GM23248 (cell line): Measurements from ENCODE around the gene XAF1. TPM values are rescaled to one million over a fixed set of nuclear protein-coding genes. Genes with fewer than 3 reads are reported as not detected.

ENCODE experiments used
- DNase-seq: peaks from one replicate; pipeline ENCODE4 v3.0.0-alpha.2; 2015
- H2AFZ ChIP-seq: fragments of 200-600 bp; sonication (generic); 2 replicates; pipeline ENCODE4 v1.6.1; 2016; ENCODE audit warnings: antibody characterized with exemption
- H3F3A ChIP-seq: fragments of 200-600 bp; sonication (generic); 2 replicates; pipeline ENCODE4 v1.6.1; 2016; ENCODE audit warnings: mild to moderate bottlenecking, antibody characterized with exemption, mixed run types; ENCODE audit not compliant: insufficient read depth
- H3K27ac ChIP-seq: fragments of 200-600 bp; sonication (generic); 2 replicates; pipeline ENCODE4 v1.5.1; 2016; ENCODE audit warnings: mild to moderate bottlenecking
- H3K27me3 ChIP-seq: fragments of 200-600 bp; sonication (generic); replicated peaks from 2 replicates; pipeline ENCODE4 v1.6.1; 2016; ENCODE audit warnings: mild to moderate bottlenecking; ENCODE audit not compliant: insufficient read depth
- H3K36me3 ChIP-seq: fragments of 200-600 bp; sonication (generic); 2 replicates; pipeline ENCODE4 v1.6.1; 2016; ENCODE audit warnings: low read depth, mild to moderate bottlenecking
- H3K4me1 ChIP-seq: fragments of 200-600 bp; sonication (generic); 2 replicates; pipeline ENCODE4 v1.6.1; 2016; ENCODE audit warnings: mild to moderate bottlenecking; ENCODE audit not compliant: insufficient read depth
- H3K4me2 ChIP-seq: fragments of 200-600 bp; sonication (generic); one replicate; pipeline ENCODE4 v1.6.1; 2016; ENCODE audit warnings: mild to moderate bottlenecking; ENCODE audit not compliant: unreplicated experiment
- H3K4me3 ChIP-seq: fragments of 200-600 bp; sonication (generic); 2 replicates; pipeline ENCODE4 v1.5.1; 2016; ENCODE audit warnings: mild to moderate bottlenecking
- H3K79me2 ChIP-seq: fragments of 200-600 bp; sonication (generic); 2 replicates; pipeline ENCODE4 v1.6.1; 2016; ENCODE audit warnings: mild to moderate bottlenecking; ENCODE audit not compliant: insufficient read depth
- H3K9ac ChIP-seq: fragments of 200-600 bp; sonication (generic); 2 replicates; pipeline ENCODE4 v1.6.1; 2016; ENCODE audit warnings: mild to moderate bottlenecking
- H3K9me2 ChIP-seq: fragments of 200-600 bp; sonication (generic); 2 replicates; pipeline ENCODE4 v1.6.1; 2016; ENCODE audit warnings: mixed run types, mild to moderate bottlenecking, moderate library complexity; ENCODE audit not compliant: insufficient read depth
- H3K9me3 ChIP-seq: fragments of 200-600 bp; sonication (generic); one replicate; pipeline ENCODE4 v1.6.1; 2017; ENCODE audit warnings: low read depth
- H4K20me1 ChIP-seq: fragments of 200-600 bp; sonication (generic); 2 replicates; pipeline ENCODE4 v1.6.0; 2016; ENCODE audit not compliant: insufficient read depth
- EZH2 ChIP-seq: fragments of 200-600 bp; sonication (generic); IDR thresholded peaks from 2 replicates; pipeline ENCODE4 v1.6.1; 2018; ENCODE audit warnings: antibody characterized with exemption, mild to moderate bottlenecking; ENCODE audit not compliant: insufficient read depth, poor library complexity, severe bottlenecking
- EZH2phosphoT487 ChIP-seq: fragments of 200-600 bp; sonication (generic); IDR thresholded peaks from 2 replicates; pipeline ENCODE4 v1.6.1; 2018; ENCODE audit warnings: antibody characterized with exemption, moderate library complexity, mild to moderate bottlenecking, low read depth; ENCODE audit not compliant: insufficient read depth
- WGBS, 2 experiments: methylation state at CpG; one replicate each; pipeline ENCODE4 v1.1.6; 2015 to 2017; ENCODE audit warnings: low lambda C conversion rate in 2 of 2, low coverage in 1 of 2; ENCODE audit errors: missing lambda C conversion rate in 2 of 2; 5-methylcytosine and 5-hydroxymethylcytosine counted together
- in situ Hi-C: fragments of 300-500 bp; cut with MboI; formaldehyde crosslinking; loops from 2 replicates; pipeline ENCODE4 v1.15.0; 2020
- polyA plus RNA-seq: library from polyadenylated mRNA; unstranded; fragments of >200 nt; fragmentation: Nextera tagmentation; extraction: Ambion mirVana; gene quantifications from 2 replicates; pipeline ENCODE4 v1.2.1, GENCODE V29; 2016
- total RNA-seq: library from RNA; depleted of rRNA; stranded (reverse); fragments of >200 nt; shearing (Covaris generic); gene quantifications from 2 replicates; pipeline ENCODE4 v1.2.3, GENCODE V29; 2014; rRNA removed

The XAF1 gene, protein sequence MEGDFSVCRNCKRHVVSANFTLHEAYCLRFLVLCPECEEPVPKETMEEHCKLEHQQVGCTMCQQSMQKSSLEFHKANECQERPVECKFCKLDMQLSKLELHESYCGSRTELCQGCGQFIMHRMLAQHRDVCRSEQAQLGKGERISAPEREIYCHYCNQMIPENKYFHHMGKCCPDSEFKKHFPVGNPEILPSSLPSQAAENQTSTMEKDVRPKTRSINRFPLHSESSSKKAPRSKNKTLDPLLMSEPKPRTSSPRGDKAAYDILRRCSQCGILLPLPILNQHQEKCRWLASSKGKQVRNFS
- total RNA-seq (21.5 and 24.4 TPM in 2 replicates), polyA plus RNA-seq (19.2 and 22.0 TPM in 2 replicates)

DNA sequence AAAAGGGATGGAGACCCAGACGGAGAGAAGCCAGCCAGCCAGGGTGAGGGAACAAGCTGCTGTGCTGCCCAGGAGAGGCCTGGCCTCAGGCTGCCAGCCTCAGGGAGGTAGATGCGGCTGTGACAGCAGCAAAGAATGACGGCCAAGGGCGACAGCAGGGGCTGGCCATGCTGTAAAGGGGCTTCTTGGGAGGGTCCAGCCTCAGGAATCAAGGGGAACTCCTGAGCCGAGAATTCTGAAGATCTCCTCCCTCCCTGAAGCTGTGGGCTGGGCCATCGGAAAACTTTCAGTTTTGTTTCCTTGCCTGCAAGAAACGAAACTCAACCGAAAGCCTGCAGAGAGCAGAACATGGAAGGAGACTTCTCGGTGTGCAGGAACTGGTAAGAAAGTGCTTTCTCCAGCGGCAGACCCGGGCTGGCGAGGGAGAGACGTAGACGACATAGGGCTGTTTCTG lies at the start of gene XAF1:
Gene XAF1 (plus strand): TSS at position 316 of the 454 bp plus-strand sequence. CDS start 33 bp downstream, at position 349.
- peak within 1 kb of the TSS; percentile 92 for H3K27ac ChIP-seq

DNA sequence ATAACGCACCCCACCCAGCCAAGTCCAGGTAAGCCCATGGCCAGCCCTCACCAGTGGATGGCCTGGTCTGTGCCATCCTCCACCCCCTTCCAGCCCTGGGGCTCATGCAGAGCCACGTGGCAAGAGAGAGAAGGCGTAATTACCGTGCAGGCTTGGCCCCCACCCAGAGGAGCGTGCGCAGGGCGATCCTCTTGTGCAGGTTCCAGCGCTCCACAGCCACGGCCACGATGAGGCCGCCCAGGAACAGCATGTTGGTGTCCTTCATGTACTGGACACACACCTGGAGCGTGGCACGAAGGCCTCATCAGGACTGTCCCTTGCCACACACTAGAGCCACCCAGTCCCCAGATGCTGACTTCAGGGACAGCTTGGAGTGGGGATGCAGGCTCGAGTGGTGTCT lies 49.3 kb upstream of the XAF1 start:
- Histone ChIP-seq H3F3A (no peaks in the 10 kb centered on the region), H2AFZ (no peak overlapping the region), H3K79me2 (no peaks in the 10 kb centered on the region), H3K9me3 (no peaks in the 10 kb centered on the region), H3K9ac (no peak overlapping the region), H3K4me3 (no peak overlapping the region), H3K4me1 (no peaks in the 10 kb centered on the region), H3K27ac (no peak overlapping the region), H3K4me2 (no peak overlapping the region), H3K27me3 (peaks cover 14% of the 10 kb centered on the region; the same call in 1 of the 2 replicates), H3K36me3 (no peaks in the 10 kb centered on the region), H4K20me1 (no peaks in the 10 kb centered on the region), H3K9me2 (no peaks in the 10 kb centered on the region)
- in situ Hi-C loops = no loop called here
- DNase-seq = no peak
- 54 to 56% methylated on average over 14 of the region's 14 CpGs for WGBS, 2 experiments
- TF ChIP-seq EZH2phosphoT487 = no peak
- TF ChIP-seq EZH2 = no peak

More for the DNA sequence above, at the start of gene XAF1:
- no peaks in the 10 kb centered on the region for H3K9me3 ChIP-seq
- H3K9me2 ChIP-seq = no peaks in the 10 kb centered on the region
- TF ChIP-seq EZH2phosphoT487 = no peak
- TF ChIP-seq EZH2 = no peak
- peak; percentile 79 for DNase-seq
- H4K20me1 ChIP-seq = no peaks in the 10 kb centered on the region
- H3K79me2 ChIP-seq = peaks cover 24% of the 10 kb centered on the region
- H2AFZ ChIP-seq = peak within 1 kb of the TSS; percentile 85
- 0 out of 2 replicates have a peak, but pooled peaks cover 4% of the 10 kb centered on the region for H3K36me3 ChIP-seq
- peak within 1 kb of the TSS; percentile 93 for H3K9ac ChIP-seq
- peaks cover 33% of the 10 kb centered on the region for H3K4me1 ChIP-seq
- H3F3A ChIP-seq = peaks cover 35% of the 10 kb centered on the region
- WGBS, 2 experiments = 1 to 3% methylated on average over 14 of the region's 14 CpGs
- H3K4me2 ChIP-seq = peak within 1 kb of the TSS; percentile 94
- peak within 1 kb of the TSS; percentile 84 for H3K4me3 ChIP-seq
- no peaks in the 10 kb centered on the region for H3K27me3 ChIP-seq
- in situ Hi-C loops = no loop called here

DNA sequence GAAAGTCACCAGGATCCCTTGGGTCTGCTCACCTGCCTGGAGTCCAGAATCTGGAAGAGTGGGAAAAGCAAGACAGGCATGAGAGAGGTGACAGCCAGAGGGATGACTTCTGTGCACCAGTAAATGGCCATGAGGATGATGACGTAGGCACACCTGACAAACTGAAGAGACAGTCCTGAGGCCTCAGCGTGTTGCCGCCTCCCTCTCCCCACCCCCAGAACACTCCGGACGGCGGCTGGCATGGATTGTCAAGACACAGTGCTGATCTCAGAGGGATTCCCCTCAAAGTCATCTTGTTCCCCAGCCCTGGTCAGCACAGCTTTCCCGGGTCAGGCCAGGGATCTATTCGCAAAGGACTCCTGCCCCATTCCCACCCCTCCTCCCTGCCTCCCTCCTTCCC lies 48.9 kb upstream of the XAF1 start:
- H3F3A ChIP-seq = no peaks in the 10 kb centered on the region
- H4K20me1 ChIP-seq = no peaks in the 10 kb centered on the region
- H3K9me2 ChIP-seq = no peaks in the 10 kb centered on the region
- H3K36me3 ChIP-seq = no peaks in the 10 kb centered on the region
- DNase-seq = no peak
- no peak overlapping the region for H3K4me3 ChIP-seq
- H3K9ac ChIP-seq = no peak overlapping the region
- no peaks in the 10 kb centered on the region for H3K79me2 ChIP-seq
- no peak for TF ChIP-seq EZH2
- no peak for TF ChIP-seq EZH2phosphoT487
- H3K27ac ChIP-seq = no peak overlapping the region
- H3K9me3 ChIP-seq = no peaks in the 10 kb centered on the region
- H2AFZ ChIP-seq = no peak overlapping the region
- 59 to 64% methylated on average over 8 of the region's 8 CpGs for WGBS, 2 experiments
- no peaks in the 10 kb centered on the region for H3K4me1 ChIP-seq
- no peak overlapping the region for H3K4me2 ChIP-seq
- in situ Hi-C loops = no loop called here
- H3K27me3 ChIP-seq = peaks cover 17% of the 10 kb centered on the region; the same call in 1 of the 2 replicates

- no peaks in the 10 kb centered on the region for H4K20me1 ChIP-seq
- H3K79me2 ChIP-seq = no peaks in the 10 kb centered on the region
- no peak for DNase-seq
- no peaks in the 10 kb centered on the region for H3K4me1 ChIP-seq
- in situ Hi-C loops = no loop called here
- no peak overlapping the region for H3K4me3 ChIP-seq
- WGBS, 2 experiments = 60 to 73% methylated on average over 12 of the region's 12 CpGs
- H3K9ac ChIP-seq = no peak overlapping the region
- TF ChIP-seq EZH2phosphoT487 = no peak
- no peak for TF ChIP-seq EZH2
- no peak overlapping the region for H3K27ac ChIP-seq
- H3K27me3 ChIP-seq = peaks cover 32% of the 10 kb centered on the region
- no peaks in the 10 kb centered on the region for H3K9me2 ChIP-seq
- H3K4me2 ChIP-seq = no peak overlapping the region
- H2AFZ ChIP-seq = no peak overlapping the region
- H3K9me3 ChIP-seq = no peaks in the 10 kb centered on the region
- H3K36me3 ChIP-seq = no peaks in the 10 kb centered on the region
- no peaks in the 10 kb centered on the region for H3F3A ChIP-seq
Observed at GRCh38 chr17:6708357-6708961, 47.4 kb upstream of the XAF1 start.
